Subcutaneous adipose tissue (tissue), 4 donors: ENCODE measurements around the gene STN1. TPM values are rescaled to one million over a fixed set of nuclear protein-coding genes. Genes with fewer than 3 reads are reported as not detected.

Source experiments
- CTCF ChIP-seq: fragments of 450-650 bp; IDR thresholded peaks from one replicate; pipeline ENCODE4 v1.5.1; 2016; ENCODE audit warnings: low read depth, mild to moderate bottlenecking, control low read depth, antibody characterized with exemption, moderate library complexity
- total RNA-seq, 4 donors: library from RNA; depleted of rRNA; stranded (reverse); fragments of >200 nt; gene quantifications; one replicate each; pipeline ENCODE4 v1.1.0, GENCODE V29; 2016

The STN1 gene
- total RNA-seq, 4 donors from 2014 or later = 16.6 to 28.4 (median 24.7) TPM

- no peak for TF ChIP-seq CTCF
Observed at GRCh38 chr10:103936022-103936421, 18.0 kb upstream of the STN1 start.

GRCh38 chr10:103934308-103934707 lies 16.3 kb upstream of the STN1 start:
- TF ChIP-seq CTCF = no peak

- no peak for TF ChIP-seq CTCF
Observed at GRCh38 chr10:103933557-103934121, 15.7 kb upstream of the STN1 start.

- TF ChIP-seq CTCF = no peak
Observed at GRCh38 chr10:103932971-103933370, 15.0 kb upstream of the STN1 start.

- TF ChIP-seq CTCF = no peak
Observed at GRCh38 chr10:103932271-103932670, 14.3 kb upstream of the STN1 start.

GRCh38 chr10:103931603-103932002 lies 13.6 kb upstream of the STN1 start:
- TF ChIP-seq CTCF = no peak

GRCh38 chr10:103930881-103931280 lies 12.9 kb upstream of the STN1 start:
- no peak for TF ChIP-seq CTCF
